ENCODE data around the gene NKD2. TPM values are rescaled to one million over a fixed set of nuclear protein-coding genes. Genes with fewer than 3 reads are reported as not detected.
A peak's percentile ranks its signal among the peaks of the same experiment; 100 is the strongest.

The NKD2 gene
- total and polyA plus RNA-seq, 2 experiments from 2014 or later: 9.0 to 11.9 TPM

- H3K36me3 ChIP-seq (ENCODE audit: insufficient read depth): no peaks in the 10 kb centered on the region
- no peak for TF ChIP-seq POLR2AphosphoS5 (IDR thresholded peaks at IDR 0.05; ENCODE audit: low read depth)
- TF ChIP-seq ZNF331 (CRISPR knock-in tag; IDR thresholded peaks at IDR 0.05; ENCODE audit: low read depth): no peak
- TF ChIP-seq NANOG (IDR thresholded peaks at IDR 0.05; ENCODE audit: borderline replicate concordance): no peak
- no peak for TF ChIP-seq REST (IDR thresholded peaks at IDR 0.05; ENCODE audit: unreplicated experiment)
- TF ChIP-seq STAT1 (IDR thresholded peaks at IDR 0.05; ENCODE audit: unreplicated experiment): no peak
- TF ChIP-seq ETS1 (IDR thresholded peaks at IDR 0.05): no peak
- TF ChIP-seq ZNF462 (CRISPR knock-in tag; IDR thresholded peaks at IDR 0.05): no peak
- no peak for TF ChIP-seq EZH2 (IDR thresholded peaks at IDR 0.05; ENCODE audit: low read depth, unreplicated experiment)
- no peak for TF ChIP-seq CREB1 (CRISPR knock-in tag; IDR thresholded peaks at IDR 0.05; ENCODE audit: low read depth)
- no peak for TF ChIP-seq EZH2phosphoT487 (IDR thresholded peaks at IDR 0.05; ENCODE audit: unreplicated experiment)
- no peak for TF ChIP-seq ZNF114 (CRISPR knock-in tag; IDR thresholded peaks at IDR 0.05)
- no peak for TF ChIP-seq CTCF (conservative IDR thresholded peaks at IDR 0.05; ENCODE audit: low read depth in 2 of 2)
- TF ChIP-seq JUNB (IDR thresholded peaks at IDR 0.05; ENCODE audit: unreplicated experiment): no peak
- no peak overlapping the region for H3K27ac Mint-ChIP-seq
- H3K4me2 ChIP-seq: no peak overlapping the region
- H3K27me3 ChIP-seq (ENCODE audit: insufficient read depth): no peaks in the 10 kb centered on the region
- no peaks in the 10 kb centered on the region for H3K36me3 Mint-ChIP-seq (ENCODE audit: low read depth)
- H3K27me3 Mint-ChIP-seq (ENCODE audit: insufficient read depth, low read depth, poor library complexity): peaks cover 8% of the 10 kb centered on the region
- H3K4me1 Mint-ChIP-seq: peaks cover 9% of the 10 kb centered on the region
- no peaks in the 10 kb centered on the region for H3K9me2 ChIP-seq (ENCODE audit: insufficient read depth)
- DNase-seq (ENCODE audit: low spot score) (peak; percentile 56), ATAC-seq (peak; percentile 77)
- no peaks in the 10 kb centered on the region for H4K20me1 ChIP-seq (replicated peaks; ENCODE audit: insufficient read depth)
- H3K4me3 Mint-ChIP-seq: no peak overlapping the region; the same call in 2 of the 3 replicates
- no peak overlapping the region; the same call in 1 of the 2 replicates for H2AFZ ChIP-seq
- H3K79me2 ChIP-seq (replicated peaks; ENCODE audit: insufficient read depth): no peaks in the 10 kb centered on the region
- H3K27ac ChIP-seq (ENCODE audit: low read depth): no peak overlapping the region
- H3K4me3 ChIP-seq: no peak overlapping the region
- no peaks in the 10 kb centered on the region for H3K9me3 Mint-ChIP-seq
- no peaks in the 10 kb centered on the region for H3K4me1 ChIP-seq (ENCODE audit: insufficient read depth)
- no peaks in the 10 kb centered on the region for H3F3A ChIP-seq (replicated peaks; ENCODE audit: low read depth)
Observed at GRCh38 chr5:997001-997474, 11.6 kb upstream of the NKD2 start.

All from GM23338 (cell line).